Measurements from ENCODE around the gene NCAM2.
"Not testable (repeated sequence)": the region's sequence is repeated elsewhere in the genome, so short reads cannot be mapped to it uniquely, and the experiment has no call there.

Gene NCAM2

DNA sequence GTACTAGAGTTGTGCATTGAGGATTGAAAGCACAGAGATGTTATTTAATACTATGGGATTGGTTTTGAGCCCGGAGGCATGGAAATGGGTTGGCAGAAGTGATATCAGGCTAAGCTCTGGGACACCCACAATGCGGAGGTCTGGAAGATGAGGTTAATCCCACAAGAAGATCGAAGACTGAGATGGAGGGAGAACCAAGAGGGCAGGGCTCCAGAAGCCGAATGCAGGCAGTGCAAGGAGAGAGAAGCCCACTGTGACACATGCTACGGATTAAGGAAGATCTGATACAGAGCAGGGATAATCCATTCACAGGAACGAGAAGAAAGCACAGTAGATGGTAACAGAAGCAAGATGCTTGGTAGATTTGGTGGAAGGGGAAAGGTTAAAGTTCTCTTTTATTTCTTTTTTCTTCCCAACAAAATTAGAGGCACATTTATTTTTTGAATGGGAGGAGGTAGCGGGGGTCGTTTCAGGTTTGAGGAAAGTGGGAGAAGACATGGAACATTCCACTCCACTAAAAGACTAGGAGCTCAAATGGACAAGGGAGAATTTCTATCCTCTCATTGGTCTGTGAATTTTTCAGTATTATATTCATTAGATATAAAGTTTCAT, 113.2 kb downstream of the NCAM2 start:
- DNase-seq = no peak

DNA sequence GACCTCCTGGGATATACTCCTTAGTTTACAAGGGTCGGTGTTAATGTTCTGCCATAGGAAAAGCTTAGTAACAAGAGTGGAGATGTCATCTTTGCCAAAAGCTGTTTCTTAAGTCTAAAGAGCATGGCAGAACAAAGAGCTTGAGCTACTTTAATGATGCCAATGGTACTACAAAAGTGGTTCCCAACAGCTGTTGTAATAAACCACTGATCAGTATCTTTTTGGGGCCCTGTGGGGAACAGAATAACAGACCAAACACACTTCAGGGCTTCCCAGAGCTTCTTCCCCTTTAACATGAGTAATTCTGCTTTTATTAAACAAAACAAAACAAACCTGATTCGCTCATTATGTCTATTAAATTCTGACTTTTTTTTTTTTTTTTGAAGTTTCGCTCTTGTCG, 116.3 kb downstream of the NCAM2 start:
- no peak for DNase-seq

GRCh38 chr21:21119091-21119490, 120.9 kb downstream of the NCAM2 start:
- DNase-seq = no peak

- no peak for DNase-seq
Observed at GRCh38 chr21:21122680-21123079, 124.5 kb downstream of the NCAM2 start.

DNA sequence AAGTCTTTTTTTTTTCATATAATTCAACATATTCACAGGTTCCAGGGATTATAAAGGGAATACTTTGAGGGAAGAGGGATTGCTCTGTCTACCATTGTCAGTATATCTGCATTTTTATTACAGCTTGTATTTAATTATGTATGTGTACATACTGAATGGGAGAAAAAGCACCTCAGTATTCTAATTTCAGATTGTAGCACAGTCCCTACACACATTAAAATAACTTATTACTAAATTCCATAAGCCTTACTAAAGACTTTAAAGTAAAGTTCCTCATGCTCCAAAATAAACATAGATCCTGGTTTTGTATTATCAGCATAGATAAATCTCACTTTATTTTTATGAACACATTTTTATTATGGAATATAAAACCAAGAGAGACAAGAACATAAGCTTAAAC, 134.2 kb downstream of the NCAM2 start:
- no peak for DNase-seq

- DNase-seq = no peak
Observed at GRCh38 chr21:21137986-21138385, 139.8 kb downstream of the NCAM2 start.

DNA sequence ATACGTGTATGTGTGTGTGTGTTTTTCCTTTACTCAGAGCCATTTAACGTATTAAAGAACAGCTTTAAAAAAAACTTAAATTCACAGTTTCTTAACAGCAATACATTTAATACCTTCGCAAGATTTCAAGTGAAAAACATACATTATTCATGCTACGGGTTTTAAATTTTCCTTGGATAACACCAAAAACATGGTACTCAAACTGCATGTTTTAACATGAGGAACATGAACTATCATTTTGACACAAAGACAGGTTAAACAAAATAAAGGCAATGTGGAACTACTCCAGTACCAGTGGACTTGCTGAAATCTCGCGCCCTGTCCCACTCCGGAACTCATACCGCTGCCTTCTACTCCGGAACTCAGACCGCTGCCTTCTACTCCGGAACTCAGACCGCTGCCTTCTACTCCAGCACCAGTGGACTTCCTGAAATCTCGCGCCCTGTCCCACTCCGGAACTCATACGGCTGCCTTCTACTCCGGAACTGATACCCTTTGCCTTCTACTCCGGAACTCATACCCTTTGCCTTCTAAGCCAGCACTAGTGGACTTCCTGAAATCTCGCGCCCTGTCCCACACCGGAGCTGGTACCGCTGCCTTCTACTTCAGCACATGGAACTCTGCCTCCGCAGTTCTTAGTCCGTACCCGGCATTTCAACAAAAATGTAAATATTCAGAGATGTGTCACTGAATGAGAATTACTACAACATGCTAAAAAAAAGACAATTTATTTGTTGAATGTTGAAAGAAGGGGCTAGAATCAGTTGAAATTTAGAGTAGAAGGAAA, 148.6 kb downstream of the NCAM2 start:
- DNase-seq = no peak

GRCh38 chr21:21147374-21147745, 149.2 kb downstream of the NCAM2 start:
- no peak for DNase-seq

DNA sequence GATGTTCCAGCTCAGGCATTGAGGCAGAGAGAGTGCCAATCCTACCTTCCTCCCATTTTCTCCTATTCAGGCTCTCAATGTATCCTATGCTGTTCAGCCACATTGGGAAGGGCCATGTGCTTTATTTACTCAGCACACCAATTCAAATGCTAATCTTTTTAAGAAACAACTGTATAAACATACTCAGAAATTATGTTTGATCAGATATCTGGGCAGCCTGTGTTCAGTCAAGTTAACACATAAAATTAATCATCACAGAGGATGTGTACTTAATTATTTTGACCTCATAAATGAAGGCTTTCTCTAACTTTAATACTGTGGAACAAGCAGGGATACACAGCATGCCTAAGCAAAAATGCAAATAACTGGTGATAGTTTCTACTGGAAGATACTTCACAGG, 149.8 kb downstream of the NCAM2 start:
- DNase-seq = no peak

DNA sequence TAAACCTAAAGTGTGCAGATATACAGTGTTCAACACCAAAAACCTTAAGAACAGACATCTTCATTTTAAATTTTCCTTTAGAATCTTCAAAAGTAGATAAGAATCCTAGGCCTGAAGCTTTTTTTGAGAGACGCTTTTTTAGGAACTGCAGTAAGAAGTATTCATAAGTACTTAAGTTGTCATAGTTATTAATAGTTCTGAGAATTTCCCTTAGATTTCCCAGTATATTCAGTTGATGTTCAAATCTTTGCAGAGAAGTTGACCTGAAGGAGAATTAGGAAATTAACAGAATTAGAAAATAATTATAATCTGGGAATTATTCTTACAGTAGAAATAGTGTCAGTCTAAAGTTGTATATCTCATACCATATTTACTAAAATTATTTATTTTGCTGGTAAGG, 150.3 kb downstream of the NCAM2 start:
- DNase-seq = no peak

GRCh38 chr21:21149445-21149844, 151.2 kb downstream of the NCAM2 start:
- not testable (repeated sequence) for DNase-seq

GRCh38 chr21:21151231-21151630, 153.0 kb downstream of the NCAM2 start:
- DNase-seq = no peak

DNA sequence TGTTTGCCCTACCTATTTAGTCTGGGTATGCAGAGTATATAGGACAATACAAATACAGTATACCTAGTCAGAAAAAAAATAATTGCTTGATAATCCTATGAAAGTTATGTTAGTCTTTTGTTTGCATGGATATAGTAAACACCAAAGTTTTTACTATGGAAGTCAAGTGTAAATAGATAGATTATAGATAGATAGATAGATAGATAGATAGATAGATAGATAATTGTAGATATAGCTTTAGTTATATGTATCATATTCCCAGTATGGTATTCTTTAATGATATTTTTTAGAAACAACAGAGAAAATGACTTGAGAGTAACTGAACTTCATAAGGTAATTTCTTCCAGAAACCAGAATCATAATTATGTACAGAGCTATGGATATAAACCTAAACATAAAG, 158.2 kb downstream of the NCAM2 start:
- no peak for DNase-seq

DNA sequence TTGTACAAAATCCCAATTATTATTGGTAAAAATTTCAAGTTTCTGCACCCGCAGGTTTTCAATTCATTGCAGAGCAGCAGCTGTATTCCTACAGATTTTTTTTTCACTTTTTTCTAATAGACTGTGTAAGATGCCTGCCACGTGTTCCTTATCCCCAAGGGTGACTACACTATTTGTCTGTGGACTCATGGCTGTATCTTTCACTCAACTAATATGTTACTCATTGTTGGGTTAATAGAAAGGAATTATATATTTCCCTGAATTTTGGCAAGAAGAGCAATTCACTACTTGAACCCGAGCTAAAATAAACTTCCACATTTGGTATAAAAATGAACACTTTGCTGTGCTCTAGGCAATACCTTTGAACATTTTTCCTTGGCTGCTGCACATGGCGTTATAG, 158.7 kb downstream of the NCAM2 start:
- no peak for DNase-seq

- no peak for DNase-seq
Observed at GRCh38 chr21:21158376-21158918, 160.2 kb downstream of the NCAM2 start.

- no peak for DNase-seq
Observed at GRCh38 chr21:21159253-21159899, 161.2 kb downstream of the NCAM2 start.

GRCh38 chr21:21162786-21163185, 164.6 kb downstream of the NCAM2 start:
- DNase-seq = peak in 2 of 4 experiments; percentile 29 to 51

- DNase-seq = peak; percentile 72 to 83 (median 74)
Observed at GRCh38 chr21:21163904-21164303, 165.7 kb downstream of the NCAM2 start.

DNA sequence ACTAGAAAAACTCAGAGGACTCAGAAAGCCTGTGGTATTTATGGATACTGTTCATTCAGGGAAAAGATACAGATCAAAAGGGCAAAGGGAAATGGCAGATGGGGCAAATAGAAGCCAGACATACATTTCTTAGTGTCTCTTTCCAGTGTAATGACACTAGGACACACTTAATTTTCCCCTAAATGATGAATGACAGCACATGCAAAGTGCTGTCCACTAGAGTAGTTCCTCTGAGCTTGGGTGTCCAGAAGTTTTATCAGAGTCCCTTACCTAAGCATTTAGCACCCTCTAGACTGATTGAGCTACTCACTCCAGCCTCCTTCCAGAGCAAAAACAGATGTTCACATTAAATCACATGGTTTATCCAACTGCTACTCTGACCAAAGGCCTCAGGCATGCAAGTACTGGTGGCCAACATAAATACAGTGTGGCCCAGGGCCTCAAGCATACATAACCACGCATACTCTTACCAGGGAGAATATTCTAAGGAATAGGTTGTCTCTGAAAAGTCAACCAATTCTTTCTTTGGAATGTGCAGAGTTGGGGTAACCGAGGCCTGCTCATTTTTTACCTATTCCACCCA, 166.9 kb downstream of the NCAM2 start:
- no peak for DNase-seq

GRCh38 chr21:21174676-21175075, 176.5 kb downstream of the NCAM2 start:
- no peak for DNase-seq

GRCh38 chr21:21175798-21176334, 177.7 kb downstream of the NCAM2 start:
- DNase-seq = no peak

- no peak for DNase-seq
Observed at GRCh38 chr21:21177353-21177986, 179.3 kb downstream of the NCAM2 start.
